ENCODE data around the gene NME9. TPM values are rescaled to one million over a fixed set of nuclear protein-coding genes. Genes with fewer than 3 reads are reported as not detected.
A peak's percentile ranks its signal among the peaks of the same experiment; 100 is the strongest.

NME9 gene
- total RNA-seq, 4 donors from 2014 or later = 0.40 TPM; not detected in 3

DNA sequence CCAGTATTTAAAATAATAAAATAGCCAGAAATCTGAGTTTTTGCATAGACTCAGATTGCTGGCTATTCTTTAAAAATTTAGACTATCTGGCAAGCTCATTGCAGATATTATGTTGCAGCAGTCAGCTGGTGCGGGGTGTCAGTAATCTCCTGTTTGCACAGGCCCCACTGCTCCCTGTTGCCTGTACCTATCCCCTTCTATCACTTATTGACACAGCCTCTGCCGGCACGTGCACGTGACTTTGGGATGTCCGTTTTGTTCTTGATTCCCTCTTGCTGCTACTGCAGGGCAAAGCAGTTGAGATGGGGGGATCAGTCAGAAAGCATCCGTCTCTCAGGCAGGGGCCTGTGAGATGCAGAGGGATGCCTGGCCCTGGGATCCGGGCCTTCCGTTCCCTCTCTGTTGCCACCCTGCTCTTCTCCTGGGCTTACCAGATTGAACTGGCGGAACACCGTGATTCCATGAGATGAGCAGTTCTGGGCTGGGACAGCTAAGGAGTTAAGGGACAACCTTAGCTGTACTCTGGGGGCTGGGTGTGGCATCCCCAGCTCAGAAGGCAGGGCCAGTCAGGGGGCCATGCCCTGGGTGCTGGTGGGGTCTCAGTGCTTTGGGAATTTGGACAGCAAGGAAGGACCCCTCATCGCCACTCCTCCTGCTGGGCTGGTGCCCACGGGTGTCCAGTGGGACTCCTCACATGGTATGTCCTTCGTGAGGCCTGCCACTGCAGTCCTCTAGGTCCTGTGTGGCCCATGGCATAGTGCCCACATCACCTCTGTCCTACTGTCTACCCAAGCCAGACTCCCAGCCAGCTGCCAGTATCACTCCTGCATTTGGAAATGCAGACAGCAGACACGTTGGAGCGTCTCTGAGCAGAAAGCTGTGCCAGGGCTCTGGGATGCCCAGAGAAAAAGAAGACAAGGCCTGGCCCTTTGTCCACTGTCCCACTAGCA is 30.5 kb upstream of the NME9 start:
- H3K27ac ChIP-seq (replicated peaks in 1 of 4) = peak overlapping the region in 1 of 4 donors; percentile 29
- peaks cover 3 to 16% (median 7%) of the 10 kb centered on the region in 4 donors for H3K36me3 ChIP-seq
- H3K27me3 ChIP-seq = no peaks in the 10 kb centered on the region
- H3K4me3 ChIP-seq = no peak overlapping the region
- intact Hi-C loops (cut with DNase I) = no loop called here
- H3K9me3 ChIP-seq = no peaks in the 10 kb centered on the region
- peaks cover 43 to 75% (median 61%) of the 10 kb centered on the region in 4 donors for H3K4me1 ChIP-seq
- 89% methylated on average over 15 of the region's 15 CpGs for WGBS
- no peak for DNase-seq (ENCODE audit: extremely low spot score)
- TF ChIP-seq POLR2AphosphoS5 (IDR thresholded peaks at IDR 0.05) (no peak), EP300 (IDR thresholded peaks at IDR 0.05) (no peak), POLR2A (IDR thresholded peaks at IDR 0.05; ENCODE audit: low read depth) (no peak)
- TF ChIP-seq, protein P1, sequence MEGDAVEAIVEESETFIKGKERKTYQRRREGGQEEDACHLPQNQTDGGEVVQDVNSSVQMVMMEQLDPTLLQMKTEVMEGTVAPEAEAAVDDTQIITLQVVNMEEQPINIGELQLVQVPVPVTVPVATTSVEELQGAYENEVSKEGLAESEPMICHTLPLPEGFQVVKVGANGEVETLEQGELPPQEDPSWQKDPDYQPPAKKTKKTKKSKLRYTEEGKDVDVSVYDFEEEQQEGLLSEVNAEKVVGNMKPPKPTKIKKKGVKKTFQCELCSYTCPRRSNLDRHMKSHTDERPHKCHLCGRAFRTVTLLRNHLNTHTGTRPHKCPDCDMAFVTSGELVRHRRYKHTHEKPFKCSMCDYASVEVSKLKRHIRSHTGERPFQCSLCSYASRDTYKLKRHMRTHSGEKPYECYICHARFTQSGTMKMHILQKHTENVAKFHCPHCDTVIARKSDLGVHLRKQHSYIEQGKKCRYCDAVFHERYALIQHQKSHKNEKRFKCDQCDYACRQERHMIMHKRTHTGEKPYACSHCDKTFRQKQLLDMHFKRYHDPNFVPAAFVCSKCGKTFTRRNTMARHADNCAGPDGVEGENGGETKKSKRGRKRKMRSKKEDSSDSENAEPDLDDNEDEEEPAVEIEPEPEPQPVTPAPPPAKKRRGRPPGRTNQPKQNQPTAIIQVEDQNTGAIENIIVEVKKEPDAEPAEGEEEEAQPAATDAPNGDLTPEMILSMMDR (IDR thresholded peaks at IDR 0.05) = no peak

- Histone ChIP-seq H3K9me3 (no peaks in the 10 kb centered on the region), H3K36me3 (peaks cover 5 to 19% (median 10%) of the 10 kb centered on the region in 4 donors), H3K4me1 (peaks cover 43 to 67% (median 54%) of the 10 kb centered on the region in 4 donors), H3K4me3 (no peak overlapping the region), H3K27me3 (no peaks in the 10 kb centered on the region), H3K27ac (replicated peaks in 1 of 4) (peak overlapping the region in 3 of 4 donors; percentile 8 to 47 (median 29))
- intact Hi-C loops (cut with DNase I) = no loop called here
- TF ChIP-seq POLR2AphosphoS5 (IDR thresholded peaks at IDR 0.05) = no peak
- no peak for TF ChIP-seq EP300 (IDR thresholded peaks at IDR 0.05)
- TF ChIP-seq, protein P1 (IDR thresholded peaks at IDR 0.05) = no peak
- TF ChIP-seq POLR2A (IDR thresholded peaks at IDR 0.05; ENCODE audit: low read depth) = no peak
- 68% methylated on average over 7 of the region's 7 CpGs for WGBS
- no peak for DNase-seq (ENCODE audit: extremely low spot score)
Observed at GRCh38 chr3:138359148-138359918, 29.7 kb upstream of the NME9 start.

DNA sequence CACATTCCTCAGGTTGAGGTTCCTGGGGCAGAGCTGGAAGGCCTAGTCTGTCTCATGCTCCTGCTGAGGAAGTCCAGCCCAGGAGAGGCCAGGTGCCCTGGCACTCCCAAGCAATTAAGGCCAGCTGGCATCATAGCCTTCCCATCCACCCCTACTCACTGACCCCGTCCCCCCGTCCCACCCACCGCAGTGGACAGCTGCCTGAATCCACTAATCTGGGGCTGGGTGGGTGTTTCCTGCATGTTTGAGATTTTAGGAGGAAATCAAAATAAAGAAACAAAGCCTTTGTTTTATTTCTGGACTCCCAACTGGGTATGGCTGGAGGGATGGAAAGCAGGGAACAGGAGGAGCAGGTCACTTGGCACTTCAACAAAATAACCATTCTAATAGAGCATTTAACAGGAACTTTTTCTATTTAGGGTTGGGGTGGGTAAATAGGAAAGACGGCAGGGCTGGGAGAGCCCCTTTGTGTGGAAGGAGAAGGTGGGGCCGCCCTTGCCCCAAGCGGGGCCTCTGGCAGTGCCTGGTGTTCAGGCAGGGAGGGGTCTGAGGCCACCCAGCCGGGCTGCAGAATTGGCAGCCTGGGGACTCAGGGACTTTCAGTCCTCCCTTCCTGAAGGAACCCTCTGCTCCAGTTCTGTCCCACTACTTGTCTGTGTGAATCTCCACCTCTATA is 27.2 kb upstream of the NME9 start:
- no peak overlapping the region for H3K4me3 ChIP-seq
- H3K4me1 ChIP-seq = peaks cover 43 to 70% (median 53%) of the 10 kb centered on the region in 4 donors
- no peaks in the 10 kb centered on the region for H3K27me3 ChIP-seq
- H3K36me3 ChIP-seq = peaks cover 5 to 19% (median 10%) of the 10 kb centered on the region in 4 donors
- H3K27ac ChIP-seq (replicated peaks in 1 of 4) = peak overlapping the region in 2 of 4 donors; percentile 8 to 29
- WGBS = 88% methylated on average over 5 of the region's 7 CpGs
- no peak for DNase-seq (ENCODE audit: extremely low spot score)
- no peaks in the 10 kb centered on the region for H3K9me3 ChIP-seq
- intact Hi-C loops (cut with DNase I) = no loop called here
- TF ChIP-seq POLR2A (IDR thresholded peaks at IDR 0.05; ENCODE audit: low read depth) (no peak), EP300 (IDR thresholded peaks at IDR 0.05) (no peak), POLR2AphosphoS5 (IDR thresholded peaks at IDR 0.05) (no peak)
- TF ChIP-seq, protein P1 (IDR thresholded peaks at IDR 0.05) = no peak

- Histone ChIP-seq H3K4me3 (no peak overlapping the region), H3K36me3 (peaks cover 5 to 19% (median 10%) of the 10 kb centered on the region in 4 donors), H3K9me3 (no peaks in the 10 kb centered on the region), H3K27me3 (no peaks in the 10 kb centered on the region), H3K4me1 (peaks cover 52 to 60% (median 57%) of the 10 kb centered on the region in 4 donors), H3K27ac (replicated peaks in 1 of 4) (no peak overlapping the region)
- TF ChIP-seq POLR2AphosphoS5 (IDR thresholded peaks at IDR 0.05) = no peak
- TF ChIP-seq EP300 (IDR thresholded peaks at IDR 0.05) = no peak
- no peak for TF ChIP-seq POLR2A (IDR thresholded peaks at IDR 0.05; ENCODE audit: low read depth)
- TF ChIP-seq, protein P1 (IDR thresholded peaks at IDR 0.05) = no peak
- 87% methylated on average over 3 of the region's 3 CpGs for WGBS
- intact Hi-C loops (cut with DNase I) = no loop called here
- no peak for DNase-seq (ENCODE audit: extremely low spot score)
Observed at GRCh38 chr3:138355071-138355470, 25.4 kb upstream of the NME9 start.

Measured in esophagus muscularis mucosa (tissue), 4 donors.